GM19463 (cell line): Measurements from ENCODE around the gene HGFAC.

ENCODE experiments used
- ATAC-seq: cut with Tn5 transposase; IDR thresholded peaks from one replicate; pipeline ENCODE4 v1.9.1; 2021; ENCODE audit warnings: mild to moderate bottlenecking, moderate library complexity; ENCODE audit not compliant: unreplicated experiment

The HGFAC gene

GRCh38 chr4:3441501-3442459 lies at the start of gene HGFAC:
Gene HGFAC (plus strand): TSS chr4:3441968. CDS start chr4:3442002, 34 bp downstream.
- no peak for ATAC-seq

GRCh38 chr4:3392321-3392720 lies 49.4 kb upstream of the HGFAC start:
- no peak for ATAC-seq

- no peak for ATAC-seq
Measured at GRCh38 chr4:3393171-3393570, 48.6 kb upstream of the HGFAC start.

- ATAC-seq, result no peak
Measured at GRCh38 chr4:3396600-3396999, 45.2 kb upstream of the HGFAC start.

GRCh38 chr4:3397128-3397527 lies 44.6 kb upstream of the HGFAC start:
- no peak for ATAC-seq

GRCh38 chr4:3399277-3400194 lies 42.2 kb upstream of the HGFAC start:
- ATAC-seq, result no peak

GRCh38 chr4:3401436-3402171 lies 40.2 kb upstream of the HGFAC start:
- no peak for ATAC-seq

GRCh38 chr4:3402491-3403347 lies 39.0 kb upstream of the HGFAC start:
- ATAC-seq, result no peak

- no peak for ATAC-seq
Measured at GRCh38 chr4:3403348-3403906, 38.3 kb upstream of the HGFAC start.

GRCh38 chr4:3404546-3404945 lies 37.2 kb upstream of the HGFAC start:
- ATAC-seq, result no peak

- ATAC-seq, result no peak
Measured at GRCh38 chr4:3405176-3405575, 36.6 kb upstream of the HGFAC start.

GRCh38 chr4:3406021-3406420 lies 35.7 kb upstream of the HGFAC start:
- ATAC-seq, result no peak

GRCh38 chr4:3406431-3406830 lies 35.3 kb upstream of the HGFAC start:
- no peak for ATAC-seq

- ATAC-seq, result no peak
Measured at GRCh38 chr4:3407171-3407771, 34.5 kb upstream of the HGFAC start.

GRCh38 chr4:3407930-3408792 lies 33.6 kb upstream of the HGFAC start:
- ATAC-seq, result no peak

- ATAC-seq, result no peak
Measured at GRCh38 chr4:3408793-3409330, 32.9 kb upstream of the HGFAC start.

GRCh38 chr4:3409571-3410091 lies 32.1 kb upstream of the HGFAC start:
- no peak for ATAC-seq
